ENCODE data around the gene KRT84.
A peak's percentile ranks its signal among the peaks of the same experiment; 100 is the strongest.

Gene KRT84

DNA sequence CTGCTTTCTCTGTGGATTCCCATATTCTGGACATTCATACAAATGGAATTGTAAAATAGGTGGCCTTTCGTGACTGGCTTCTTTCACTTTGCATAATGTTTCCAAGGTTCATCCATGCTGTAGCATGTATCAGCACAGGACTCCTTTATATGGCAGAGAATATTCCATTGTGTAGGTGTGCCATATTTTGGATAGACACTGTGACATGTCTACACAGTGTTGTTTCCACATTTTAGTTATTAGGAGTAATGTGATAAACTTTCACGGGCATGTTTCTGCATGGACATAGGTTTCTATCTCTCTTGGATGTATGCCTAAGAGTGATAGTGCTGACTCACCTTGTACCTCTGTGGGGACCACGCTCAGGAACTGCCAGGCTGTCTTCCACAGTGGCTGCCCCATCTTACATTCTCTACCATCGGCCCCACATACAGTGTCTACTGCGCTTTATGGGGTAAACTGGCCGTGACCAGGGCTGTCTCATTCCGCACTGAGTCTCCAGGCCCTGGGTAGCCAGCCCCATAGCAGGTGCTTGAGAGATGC, 7.1 kb upstream of the KRT84 start:
- DNase-seq = no peak
- intact Hi-C loops (cut with DNase I) = no loop called here

GRCh38 chr12:52391618-52392002, 6.2 kb upstream of the KRT84 start:
- peak in 41 of 42 donors; percentile 26 to 86 (median 72) for DNase-seq
- intact Hi-C loops (cut with DNase I) = no loop called here

GRCh38 chr12:52390739-52391617, 5.5 kb upstream of the KRT84 start:
- intact Hi-C loops (cut with DNase I) = no loop called here
- peak in 37 of 42 donors; percentile 17 to 68 (median 45) for DNase-seq

- DNase-seq = peak; percentile 30 to 93 (median 73)
- intact Hi-C loops (cut with DNase I) = no loop called here
Observed at GRCh38 chr12:52389313-52390207, 4.1 kb upstream of the KRT84 start.

DNA sequence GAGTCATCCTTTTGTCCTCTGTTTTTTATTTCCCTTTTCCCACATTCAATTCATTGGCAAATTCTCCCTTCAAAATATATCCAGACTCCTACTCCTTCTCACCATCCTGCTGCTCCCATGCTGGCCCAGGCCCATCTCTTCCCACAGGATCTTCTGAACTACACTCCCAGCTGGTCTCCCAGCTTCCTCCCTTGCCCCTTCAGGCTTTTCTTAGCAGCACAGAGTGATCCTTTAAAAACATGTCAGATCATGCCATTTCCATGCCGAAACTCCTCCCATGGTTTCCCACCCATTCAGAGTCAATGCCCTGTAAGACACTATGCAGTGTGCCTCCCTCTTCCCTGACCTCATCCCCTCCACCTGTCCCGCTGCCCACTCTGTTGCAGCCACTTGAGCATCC, 2.4 kb upstream of the KRT84 start:
- no peak for DNase-seq
- intact Hi-C loops (cut with DNase I) = no loop called here

GRCh38 chr12:52383331-52383730, 2.1 kb downstream of the KRT84 start:
- intact Hi-C loops (cut with DNase I) = no loop called here
- no peak for DNase-seq

DNA sequence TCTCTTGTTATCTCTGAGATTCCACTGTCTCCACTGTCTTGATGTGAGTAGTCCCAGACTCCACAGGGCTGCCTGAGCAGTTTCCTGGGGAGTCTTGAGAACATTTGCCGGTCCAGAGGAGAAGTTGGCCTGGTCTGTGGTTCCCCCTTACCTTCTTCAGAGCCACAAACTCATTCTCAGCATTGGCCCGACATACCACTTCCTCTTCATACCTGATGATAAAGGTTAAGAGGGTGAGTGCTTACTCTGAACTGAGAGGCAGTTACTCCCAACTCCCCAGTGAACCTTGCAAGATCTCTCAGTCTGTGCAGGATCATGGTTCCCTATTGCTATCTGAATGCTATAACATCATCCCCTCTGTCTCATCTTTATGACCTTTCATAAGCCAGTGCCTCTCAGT, 2.6 kb downstream of the KRT84 start:
- intact Hi-C loops (cut with DNase I) = no loop called here
- DNase-seq = no peak

GRCh38 chr12:52381206-52381605, 4.2 kb downstream of the KRT84 start:
- intact Hi-C loops (cut with DNase I) = no loop called here
- DNase-seq = no peak

GRCh38 chr12:52380271-52380694, 5.2 kb downstream of the KRT84 start:
- intact Hi-C loops (cut with DNase I) = no loop called here
- peak in 41 of 42 donors; percentile 35 to 80 (median 59) for DNase-seq

- intact Hi-C loops (cut with DNase I) = no loop called here
- DNase-seq = no peak
Observed at GRCh38 chr12:52379536-52379935, 5.9 kb downstream of the KRT84 start.

- DNase-seq = no peak
- intact Hi-C loops (cut with DNase I) = no loop called here
Observed at GRCh38 chr12:52378091-52378490, 7.4 kb downstream of the KRT84 start.

DNA sequence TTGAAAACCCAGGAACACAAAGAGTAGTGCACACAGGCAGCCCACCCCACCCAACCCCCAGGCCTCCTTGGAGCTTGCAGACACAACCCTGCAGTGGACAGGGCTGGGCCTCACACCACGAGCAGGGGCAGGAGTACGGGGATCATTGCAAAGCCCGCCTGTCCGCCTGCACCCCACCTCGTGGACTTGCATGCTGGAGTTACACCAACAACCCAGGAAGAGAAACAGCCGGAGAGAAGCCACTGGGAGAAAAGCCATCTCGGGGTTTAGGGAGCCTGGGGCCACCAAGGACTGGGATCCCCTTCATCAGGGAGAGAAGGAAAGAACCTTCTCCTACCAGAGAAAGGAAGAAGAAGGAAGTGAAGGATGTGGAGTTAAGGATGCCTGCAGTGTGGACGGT, 8.2 kb downstream of the KRT84 start:
- no peak for DNase-seq
- intact Hi-C loops (cut with DNase I) = no loop called here

GRCh38 chr12:52372216-52373154, 13.0 kb downstream of the KRT84 start:
- intact Hi-C loops (cut with DNase I) = no loop called here

DNA sequence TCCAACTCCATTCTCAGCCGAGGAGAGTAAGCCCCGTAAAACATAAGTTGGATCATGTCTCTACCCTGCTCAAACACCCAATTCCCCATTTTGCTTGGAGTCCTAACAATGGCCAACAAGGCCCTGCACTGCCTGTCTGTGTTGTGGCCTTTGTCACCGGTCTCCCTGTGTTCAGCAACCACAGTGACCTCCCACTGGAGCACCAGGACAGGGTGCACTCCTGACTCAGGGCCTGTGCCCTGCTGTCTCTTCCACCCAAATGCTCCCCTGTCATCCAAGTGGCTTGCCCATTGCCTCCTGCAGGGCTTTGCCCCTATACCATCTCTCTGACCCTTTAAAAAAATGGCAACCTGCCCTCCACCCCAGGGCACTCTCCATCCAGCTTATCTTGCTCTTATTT, 13.7 kb downstream of the KRT84 start:
- no peak for DNase-seq
- intact Hi-C loops (cut with DNase I) = no loop called here

More at GRCh38 chr12:52372216-52373154, 13.0 kb downstream of the KRT84 start:
- DNase-seq = peak; percentile 69 to 94 (median 86)

DNA sequence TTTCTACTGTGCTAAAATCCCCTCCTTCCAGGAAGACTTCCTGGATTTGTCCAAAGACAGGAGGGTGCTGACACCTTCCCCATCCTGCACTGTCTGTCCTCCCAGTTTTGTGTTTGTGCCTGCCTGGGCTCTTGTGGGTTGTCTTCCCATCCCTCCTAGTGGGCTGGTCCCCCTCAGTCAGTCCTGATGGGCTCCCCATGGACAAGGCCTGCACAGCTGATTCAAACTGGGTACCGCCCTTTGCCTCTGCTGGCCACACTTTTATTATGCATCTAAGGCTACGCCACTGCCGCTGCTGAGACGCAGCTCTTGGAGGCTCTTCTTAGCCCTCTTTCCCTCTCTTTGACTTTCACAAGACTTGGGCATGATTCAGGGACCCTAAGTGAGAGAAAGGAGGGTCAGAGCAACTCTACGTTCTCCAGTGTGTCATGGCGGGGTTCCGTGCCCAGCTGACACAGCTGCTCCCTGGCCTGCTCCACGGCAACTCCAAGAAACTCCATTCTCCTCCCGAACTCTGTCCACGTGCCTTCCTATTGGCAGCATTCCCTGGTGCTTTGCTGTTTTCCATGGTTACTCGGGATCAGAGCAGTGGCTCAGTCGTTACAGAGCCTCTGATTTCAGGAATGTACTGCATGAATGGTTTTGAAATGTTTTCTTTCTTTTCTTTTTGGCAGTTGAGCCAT, 14.4 kb downstream of the KRT84 start:
- peak in 40 of 42 donors; percentile 25 to 85 (median 65) for DNase-seq
- intact Hi-C loops (cut with DNase I) = no loop called here

DNA sequence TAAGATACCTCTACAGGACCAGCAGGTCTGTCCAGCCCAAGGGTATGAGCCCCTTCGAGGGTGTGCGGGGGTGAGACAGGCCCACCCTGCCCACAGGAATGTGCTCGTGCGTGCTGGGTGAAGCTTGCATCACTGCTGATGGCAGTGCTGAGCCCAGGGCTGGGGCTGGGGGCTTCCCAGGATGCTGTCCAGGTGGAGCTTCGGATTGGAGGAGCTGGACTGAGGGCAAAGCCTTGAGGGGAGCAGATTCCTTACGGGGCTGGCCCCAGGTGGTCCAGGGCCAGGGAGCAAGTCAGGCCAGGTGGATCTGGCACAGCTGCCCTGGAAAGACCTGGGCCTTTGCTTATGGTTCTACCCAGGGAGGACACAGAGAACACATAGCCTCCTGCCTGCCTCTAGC, 15.6 kb downstream of the KRT84 start:
- DNase-seq = no peak
- intact Hi-C loops (cut with DNase I) = no loop called here

DNA sequence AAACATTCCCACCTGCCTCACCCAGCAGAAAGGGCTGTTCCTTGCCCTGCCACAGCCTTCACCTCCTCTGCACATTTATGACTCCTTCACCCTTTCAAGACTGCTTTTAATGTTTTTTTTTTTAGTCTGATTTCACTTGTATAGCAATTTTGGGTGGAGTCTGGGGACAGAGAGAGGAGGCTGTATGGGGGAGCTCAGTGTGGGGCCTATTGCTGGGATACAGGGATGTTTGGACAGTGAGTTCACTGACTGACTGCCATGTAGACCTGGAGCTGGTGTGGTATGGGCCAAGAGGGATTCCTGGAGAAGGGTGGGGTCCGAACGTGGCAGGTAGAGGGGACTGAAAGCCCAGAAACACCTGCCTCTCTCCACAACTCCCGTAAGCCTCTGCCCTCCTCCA, 16.2 kb downstream of the KRT84 start:
- DNase-seq = peak in 2 of 42 donors; percentile 15 to 35
- intact Hi-C loops (cut with DNase I) = no loop called here

- no peak for DNase-seq
- intact Hi-C loops (cut with DNase I) = no loop called here
Observed at GRCh38 chr12:52368508-52368907, 16.9 kb downstream of the KRT84 start.
